Panc1 (cell line): ENCODE data around the gene CHRM1. TPM values are rescaled to one million over a fixed set of nuclear protein-coding genes. Genes with fewer than 3 reads are reported as not detected.
A peak's percentile ranks its signal among the peaks of the same experiment; 100 is the strongest.

Experiments
- ATAC-seq: fragments of 200-7000 bp; cut with Tn5 transposase; 2 replicates; pipeline ENCODE4 v1.9.1; 2020; ENCODE audit warnings: mild to moderate bottlenecking, moderate library complexity
- BruUV-seq: library from RNA; stranded (reverse); fragments of 400-500 nt; replicated peaks from 2 replicates; lab custom pipeline; 2021; lab: Mats Ljungman, UMichigan
- CTCF ChIA-PET: fragments of 300-600 bp; sonication (Branson Sonifier 250); formaldehyde crosslinking; loops from one replicate; lab custom pipeline; 2022; ENCODE audit warnings: antibody characterized with exemption; lab: Charles Lee
- POLR2A ChIA-PET: fragments of 300-600 bp; sonication (Branson Sonifier 250); formaldehyde crosslinking; loops from one replicate; lab custom pipeline; 2022; ENCODE audit warnings: antibody characterized with exemption; lab: Charles Lee
- DNase-seq: peaks from one replicate; pipeline ENCODE4 v3.0.0-alpha.2; 2010; ENCODE audit warnings: low read depth, low spot score
- H3K27ac ChIP-seq: 2 replicates; pipeline ENCODE4 v1.5.1; 2011; ENCODE audit warnings: mild to moderate bottlenecking, low read length, inconsistent platforms
- H3K27me3 ChIP-seq: fragments of 200-500 bp; sonication (Bioruptor generic); 2 replicates; pipeline ENCODE4 v1.6.0; 2014; ENCODE audit warnings: low read length, inconsistent platforms; ENCODE audit not compliant: control insufficient read depth, insufficient read depth
- H3K36me3 ChIP-seq: fragments of 200-500 bp; sonication (Bioruptor generic); 2 replicates; pipeline ENCODE4 v1.5.1; 2014; ENCODE audit warnings: inconsistent platforms, mild to moderate bottlenecking, low read length, moderate library complexity; ENCODE audit not compliant: control insufficient read depth, insufficient read depth
- H3K4me1 ChIP-seq: 2 replicates; pipeline ENCODE4 v1.5.1; 2011; ENCODE audit warnings: inconsistent platforms, mild to moderate bottlenecking, low read length, moderate library complexity; ENCODE audit not compliant: control insufficient read depth, insufficient read depth
- H3K4me3 ChIP-seq, 2 experiments: 2 replicates each; pipeline ENCODE4 v1.5.1; 2011 to 2012; ENCODE audit warnings: low read depth in 2 of 2, low read length in 2 of 2, mild to moderate bottlenecking in 2 of 2, inconsistent platforms in 1 of 2, moderate library complexity in 1 of 2
- H3K9me3 ChIP-seq: fragments of 200-500 bp; sonication (Bioruptor generic); 2 replicates; pipeline ENCODE4 v1.5.1; 2014; ENCODE audit warnings: low read depth, mild to moderate bottlenecking, inconsistent platforms, low read length, moderate library complexity; ENCODE audit not compliant: control insufficient read depth, insufficient read depth
- POLR2AphosphoS5 ChIP-seq: IDR thresholded peaks from 2 replicates; pipeline ENCODE4 v1.6.1; 2012; ENCODE audit warnings: mild to moderate bottlenecking, low read depth, low read length, moderate library complexity
- SIN3A ChIP-seq: IDR thresholded peaks from 2 replicates; pipeline ENCODE4 v1.6.1; 2012; ENCODE audit warnings: low read depth, mild to moderate bottlenecking, low read length, moderate library complexity, borderline replicate concordance; ENCODE audit not compliant: insufficient read depth
- TCF7L2 ChIP-seq: IDR thresholded peaks from 2 replicates; pipeline ENCODE4 v1.6.1; 2011; ENCODE audit warnings: mild to moderate bottlenecking, low read depth, low read length, inconsistent platforms
- in situ Hi-C: cut with HindIII; loops from 2 replicates; pipeline ENCODE4 v1.10.0; 2016; ENCODE audit warnings: low sequenced_read_pairs, low pct_unique_long_range_greater_than_20kb
- intact Hi-C: fragments of 100-400 bp; cut with micrococcal nuclease; formaldehyde crosslinking; loops from one replicate; pipeline ENCODE4 v1.10.0; 2022; ENCODE audit not compliant: unreplicated experiment
- total RNA-seq: library from RNA; stranded (reverse); gene quantifications from one replicate; pipeline ENCODE4 v1.2.1, GENCODE V29; 2021; ENCODE audit not compliant: unreplicated experiment
- TF ChIP-seq, protein P1 (sequence below), 2 experiments: IDR thresholded peaks; 2 replicates each; pipeline ENCODE4 v1.6.1; 2011 to 2012; ENCODE audit warnings: low read depth in 2 of 2, control low read depth in 1 of 2, low read length in 1 of 2, mild to moderate bottlenecking in 1 of 2, moderate library complexity in 1 of 2; ENCODE audit not compliant: insufficient read depth in 1 of 2
- TF ChIP-seq, protein P2 (sequence below): fragments of 450-650 bp; IDR thresholded peaks from 2 replicates; pipeline ENCODE4 v1.5.1; 2017; ENCODE audit warnings: mild to moderate bottlenecking

Gene CHRM1
- total RNA-seq, 1 experiment from 2014 or later, result not detected

- peaks cover 15% of the 10 kb centered on the region for H3K36me3 ChIP-seq
- CTCF ChIA-PET, result interaction anchor here (1.0 kb wide), 1 partner anchor 20 kb away, joined by 3 read pairs; no protein-coding TSS in a partner anchor
- in situ Hi-C loops (no loop called here), intact Hi-C loops (no loop called here)
- peak overlapping the region; percentile 60 for H3K27ac ChIP-seq
- no peaks in the 10 kb centered on the region for H3K27me3 ChIP-seq
- ATAC-seq (no peak), DNase-seq (no peak)
- H3K4me1 ChIP-seq, result peaks cover 31% of the 10 kb centered on the region
- POLR2A ChIA-PET, result interaction anchor here (0.6 kb wide), 1 partner anchor 33 kb away, joined by 3 read pairs; no protein-coding TSS in a partner anchor
- H3K9me3 ChIP-seq, result no peaks in the 10 kb centered on the region
- TF ChIP-seq POLR2AphosphoS5 (no peak), TCF7L2 (no peak), SIN3A (no peak)
- TF ChIP-seq, protein P1, sequence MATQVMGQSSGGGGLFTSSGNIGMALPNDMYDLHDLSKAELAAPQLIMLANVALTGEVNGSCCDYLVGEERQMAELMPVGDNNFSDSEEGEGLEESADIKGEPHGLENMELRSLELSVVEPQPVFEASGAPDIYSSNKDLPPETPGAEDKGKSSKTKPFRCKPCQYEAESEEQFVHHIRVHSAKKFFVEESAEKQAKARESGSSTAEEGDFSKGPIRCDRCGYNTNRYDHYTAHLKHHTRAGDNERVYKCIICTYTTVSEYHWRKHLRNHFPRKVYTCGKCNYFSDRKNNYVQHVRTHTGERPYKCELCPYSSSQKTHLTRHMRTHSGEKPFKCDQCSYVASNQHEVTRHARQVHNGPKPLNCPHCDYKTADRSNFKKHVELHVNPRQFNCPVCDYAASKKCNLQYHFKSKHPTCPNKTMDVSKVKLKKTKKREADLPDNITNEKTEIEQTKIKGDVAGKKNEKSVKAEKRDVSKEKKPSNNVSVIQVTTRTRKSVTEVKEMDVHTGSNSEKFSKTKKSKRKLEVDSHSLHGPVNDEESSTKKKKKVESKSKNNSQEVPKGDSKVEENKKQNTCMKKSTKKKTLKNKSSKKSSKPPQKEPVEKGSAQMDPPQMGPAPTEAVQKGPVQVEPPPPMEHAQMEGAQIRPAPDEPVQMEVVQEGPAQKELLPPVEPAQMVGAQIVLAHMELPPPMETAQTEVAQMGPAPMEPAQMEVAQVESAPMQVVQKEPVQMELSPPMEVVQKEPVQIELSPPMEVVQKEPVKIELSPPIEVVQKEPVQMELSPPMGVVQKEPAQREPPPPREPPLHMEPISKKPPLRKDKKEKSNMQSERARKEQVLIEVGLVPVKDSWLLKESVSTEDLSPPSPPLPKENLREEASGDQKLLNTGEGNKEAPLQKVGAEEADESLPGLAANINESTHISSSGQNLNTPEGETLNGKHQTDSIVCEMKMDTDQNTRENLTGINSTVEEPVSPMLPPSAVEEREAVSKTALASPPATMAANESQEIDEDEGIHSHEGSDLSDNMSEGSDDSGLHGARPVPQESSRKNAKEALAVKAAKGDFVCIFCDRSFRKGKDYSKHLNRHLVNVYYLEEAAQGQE (IDR thresholded peaks at IDR 0.05; ENCODE audit: insufficient read depth in 1 of 2, low read depth in 2 of 2, low read length in 1 of 2), result no peak
- TF ChIP-seq, protein P2, sequence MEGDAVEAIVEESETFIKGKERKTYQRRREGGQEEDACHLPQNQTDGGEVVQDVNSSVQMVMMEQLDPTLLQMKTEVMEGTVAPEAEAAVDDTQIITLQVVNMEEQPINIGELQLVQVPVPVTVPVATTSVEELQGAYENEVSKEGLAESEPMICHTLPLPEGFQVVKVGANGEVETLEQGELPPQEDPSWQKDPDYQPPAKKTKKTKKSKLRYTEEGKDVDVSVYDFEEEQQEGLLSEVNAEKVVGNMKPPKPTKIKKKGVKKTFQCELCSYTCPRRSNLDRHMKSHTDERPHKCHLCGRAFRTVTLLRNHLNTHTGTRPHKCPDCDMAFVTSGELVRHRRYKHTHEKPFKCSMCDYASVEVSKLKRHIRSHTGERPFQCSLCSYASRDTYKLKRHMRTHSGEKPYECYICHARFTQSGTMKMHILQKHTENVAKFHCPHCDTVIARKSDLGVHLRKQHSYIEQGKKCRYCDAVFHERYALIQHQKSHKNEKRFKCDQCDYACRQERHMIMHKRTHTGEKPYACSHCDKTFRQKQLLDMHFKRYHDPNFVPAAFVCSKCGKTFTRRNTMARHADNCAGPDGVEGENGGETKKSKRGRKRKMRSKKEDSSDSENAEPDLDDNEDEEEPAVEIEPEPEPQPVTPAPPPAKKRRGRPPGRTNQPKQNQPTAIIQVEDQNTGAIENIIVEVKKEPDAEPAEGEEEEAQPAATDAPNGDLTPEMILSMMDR, result no peak
- H3K4me3 ChIP-seq, result no peak overlapping the region
- BruUV-seq, result no TSS peak
Measured at GRCh38 chr11:62889126-62889483, 32.1 kb downstream of the CHRM1 start.

DNA sequence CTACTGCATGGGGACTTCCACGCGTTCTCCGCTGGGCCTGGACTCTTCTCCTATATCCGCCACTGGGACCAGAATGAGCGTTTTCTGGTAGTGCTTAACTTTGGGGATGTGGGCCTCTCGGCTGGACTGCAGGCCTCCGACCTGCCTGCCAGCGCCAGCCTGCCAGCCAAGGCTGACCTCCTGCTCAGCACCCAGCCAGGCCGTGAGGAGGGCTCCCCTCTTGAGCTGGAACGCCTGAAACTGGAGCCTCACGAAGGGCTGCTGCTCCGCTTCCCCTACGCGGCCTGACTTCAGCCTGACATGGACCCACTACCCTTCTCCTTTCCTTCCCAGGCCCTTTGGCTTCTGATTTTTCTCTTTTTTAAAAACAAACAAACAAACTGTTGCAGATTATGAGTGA, 32.8 kb downstream of the CHRM1 start:
- TSS peak; percentile 52 for BruUV-seq
- intact Hi-C loops (no loop called here), in situ Hi-C loops (no loop called here)
- POLR2A ChIA-PET, result no interaction called here
- H3K4me1 ChIP-seq, result peaks cover 38% of the 10 kb centered on the region
- no peak overlapping the region; the same call in 1 of the 2 replicates for H3K27ac ChIP-seq
- no peaks in the 10 kb centered on the region for H3K9me3 ChIP-seq
- TF ChIP-seq SIN3A (no peak), POLR2AphosphoS5 (no peak; the same call in 1 of the 2 replicates), TCF7L2 (no peak)
- H3K27me3 ChIP-seq, result no peaks in the 10 kb centered on the region
- H3K4me3 ChIP-seq, result no peak overlapping the region
- peaks cover 22% of the 10 kb centered on the region for H3K36me3 ChIP-seq
- CTCF ChIA-PET, result no interaction called here
- no peak for DNase-seq
- ATAC-seq, result no peak

- Histone ChIP-seq H3K36me3 (peaks cover 37% of the 10 kb centered on the region), H3K4me3 (peak overlapping the region in 1 of 2 experiments; percentile 40; a peak in 2 of 4 replicates), H3K9me3 (no peaks in the 10 kb centered on the region), H3K27ac (no peak overlapping the region), H3K27me3 (no peaks in the 10 kb centered on the region), H3K4me1 (peaks cover 50% of the 10 kb centered on the region)
- no peak for DNase-seq
- ChIA-PET POLR2A (interaction anchor here (1.0 kb wide), 1 partner anchor 44 kb away, joined by 7 read pairs; no protein-coding TSS in a partner anchor), CTCF (interaction anchor here (0.6 to 0.8 kb wide), 2 partner anchors 10 to 18 kb away, joined by 3 to 4 read pairs; no protein-coding TSS in a partner anchor)
- no peak for ATAC-seq
- intact Hi-C loops, result no loop called here
- in situ Hi-C loops, result no loop called here
- no TSS peak for BruUV-seq
- TF ChIP-seq, protein P1 (IDR thresholded peaks at IDR 0.05; ENCODE audit: insufficient read depth in 1 of 2, low read depth in 2 of 2, low read length in 1 of 2), result no peak
- TF ChIP-seq POLR2AphosphoS5, result no peak
- no peak for TF ChIP-seq SIN3A
- TF ChIP-seq, protein P2, result no peak
- TF ChIP-seq TCF7L2, result no peak
Measured at GRCh38 chr11:62885137-62885750, 35.9 kb downstream of the CHRM1 start.
